NT2/D1 (cell line): ENCODE data around the gene PSMB11.

ENCODE experiments used
- DNase-seq: peaks from one replicate; pipeline ENCODE4 v3.0.0-alpha.2; 2011; ENCODE audit warnings: low read depth, low spot score
- H3K27me3 ChIP-seq: 2 replicates; pipeline ENCODE4 v1.6.0; 2011; ENCODE audit warnings: mild to moderate bottlenecking; ENCODE audit not compliant: insufficient read length, insufficient read depth
- H3K36me3 ChIP-seq: 2 replicates; pipeline ENCODE4 v1.6.1; 2011; ENCODE audit warnings: mild to moderate bottlenecking, low read length, mixed read lengths; ENCODE audit not compliant: insufficient read depth, insufficient read length
- H3K4me1 ChIP-seq: 2 replicates; pipeline ENCODE4 v1.5.1; 2011; ENCODE audit not compliant: insufficient read depth, insufficient read length
- H3K4me3 ChIP-seq: 2 replicates; pipeline ENCODE4 v1.5.1; 2011; ENCODE audit warnings: low read depth; ENCODE audit not compliant: insufficient read length
- H3K9ac ChIP-seq: 2 replicates; pipeline ENCODE4 v1.6.0; 2011; ENCODE audit warnings: low read depth; ENCODE audit not compliant: insufficient read length
- H3K9me3 ChIP-seq: 2 replicates; pipeline ENCODE4 v1.5.1; 2011; ENCODE audit warnings: mild to moderate bottlenecking, low read length; ENCODE audit not compliant: insufficient read depth
- SUZ12 ChIP-seq: IDR thresholded peaks from 2 replicates; pipeline ENCODE4 v1.6.1; 2011; ENCODE audit not compliant: insufficient read length, insufficient read depth; ENCODE audit errors: extremely low read depth
- YY1 ChIP-seq: IDR thresholded peaks from 2 replicates; pipeline ENCODE4 v1.6.1; 2011; ENCODE audit not compliant: insufficient read length, insufficient read depth
- ZNF274 ChIP-seq: IDR thresholded peaks from 2 replicates; pipeline ENCODE4 v1.6.1; 2011; ENCODE audit warnings: mild to moderate bottlenecking, low read depth, low read length

PSMB11 gene

GRCh38 chr14:23035303-23036144 is 6.5 kb upstream of the PSMB11 start:
- TF ChIP-seq YY1 (no peak), ZNF274 (no peak), SUZ12 (no peak)
- no peak overlapping the region for H3K4me3 ChIP-seq
- peaks cover 32% of the 10 kb centered on the region for H3K36me3 ChIP-seq
- DNase-seq, result no peak
- no peaks in the 10 kb centered on the region for H3K9me3 ChIP-seq
- peaks cover 4% of the 10 kb centered on the region for H3K4me1 ChIP-seq
- no peaks in the 10 kb centered on the region for H3K27me3 ChIP-seq
- H3K9ac ChIP-seq, result no peak overlapping the region

GRCh38 chr14:23040100-23040499 is 1.9 kb upstream of the PSMB11 start:
- H3K36me3 ChIP-seq, result no peaks in the 10 kb centered on the region
- no peak for DNase-seq
- TF ChIP-seq ZNF274 (no peak), YY1 (no peak), SUZ12 (no peak)
- H3K9ac ChIP-seq, result no peak overlapping the region
- no peaks in the 10 kb centered on the region for H3K4me1 ChIP-seq
- no peak overlapping the region for H3K4me3 ChIP-seq
- no peaks in the 10 kb centered on the region for H3K27me3 ChIP-seq
- H3K9me3 ChIP-seq, result no peaks in the 10 kb centered on the region

- DNase-seq, result no peak
- no peak for TF ChIP-seq ZNF274
- TF ChIP-seq YY1, result no peak
- TF ChIP-seq SUZ12, result no peak
- Histone ChIP-seq H3K36me3 (no peaks in the 10 kb centered on the region), H3K9me3 (no peaks in the 10 kb centered on the region), H3K4me1 (no peaks in the 10 kb centered on the region), H3K9ac (no peak overlapping the region), H3K27me3 (no peaks in the 10 kb centered on the region), H3K4me3 (no peak overlapping the region)
Measured at GRCh38 chr14:23041729-23042128, 283 bp upstream of the PSMB11 start.

- Histone ChIP-seq H3K4me3 (no peak overlapping the region), H3K27me3 (no peaks in the 10 kb centered on the region), H3K4me1 (no peaks in the 10 kb centered on the region), H3K36me3 (no peaks in the 10 kb centered on the region), H3K9me3 (no peaks in the 10 kb centered on the region), H3K9ac (no peak overlapping the region)
- TF ChIP-seq SUZ12 (no peak), ZNF274 (no peak), YY1 (no peak)
- no peak for DNase-seq
Measured at GRCh38 chr14:23043145-23043544, 1.1 kb downstream of the PSMB11 start.

GRCh38 chr14:23043754-23044153 is 1.7 kb downstream of the PSMB11 start:
- no peak overlapping the region for H3K9ac ChIP-seq
- TF ChIP-seq ZNF274 (no peak), YY1 (no peak), SUZ12 (no peak)
- H3K36me3 ChIP-seq, result peaks cover 5% of the 10 kb centered on the region
- H3K4me1 ChIP-seq, result no peaks in the 10 kb centered on the region
- no peak overlapping the region for H3K4me3 ChIP-seq
- DNase-seq, result no peak
- no peaks in the 10 kb centered on the region for H3K9me3 ChIP-seq
- no peaks in the 10 kb centered on the region for H3K27me3 ChIP-seq

GRCh38 chr14:23044840-23045239 is 2.8 kb downstream of the PSMB11 start:
- Histone ChIP-seq H3K4me1 (no peaks in the 10 kb centered on the region), H3K27me3 (no peaks in the 10 kb centered on the region), H3K36me3 (peaks cover 16% of the 10 kb centered on the region), H3K9me3 (no peaks in the 10 kb centered on the region), H3K4me3 (no peak overlapping the region), H3K9ac (no peak overlapping the region)
- TF ChIP-seq ZNF274 (no peak), YY1 (no peak), SUZ12 (no peak)
- DNase-seq, result no peak

- Histone ChIP-seq H3K36me3 (peaks cover 24% of the 10 kb centered on the region), H3K9me3 (no peaks in the 10 kb centered on the region), H3K4me3 (no peak overlapping the region), H3K4me1 (no peaks in the 10 kb centered on the region), H3K9ac (no peak overlapping the region), H3K27me3 (no peaks in the 10 kb centered on the region)
- no peak for TF ChIP-seq ZNF274
- no peak for TF ChIP-seq YY1
- TF ChIP-seq SUZ12, result no peak
- DNase-seq, result no peak
Measured at GRCh38 chr14:23045419-23046357, 3.7 kb downstream of the PSMB11 start.
